Astrocyte of the cerebellum (primary cell): ENCODE results near the gene BOLL.
"Not testable (repeated sequence)": the region's sequence is repeated elsewhere in the genome, so short reads cannot be mapped to it uniquely, and the experiment has no call there.

Experiments used
- DNase-seq: peaks from one replicate; pipeline ENCODE4 v3.0.0-alpha.2; 2011; ENCODE audit warnings: low read depth
- H3K4me3 ChIP-seq: 2 replicates; pipeline ENCODE4 v1.5.1; 2011; ENCODE audit warnings: mild to moderate bottlenecking, low read depth, low read length, moderate library complexity
- in situ Hi-C: cut with HindIII; loops from 2 replicates; pipeline ENCODE4 v1.10.0; 2017; ENCODE audit warnings: low sequenced_read_pairs
- TF ChIP-seq, protein P1 (sequence below): IDR thresholded peaks from 2 replicates; pipeline ENCODE4 v1.5.1; 2012; ENCODE audit warnings: low read length, low read depth, moderate library complexity, mild to moderate bottlenecking; ENCODE audit errors: missing control alignments

BOLL gene

DNA sequence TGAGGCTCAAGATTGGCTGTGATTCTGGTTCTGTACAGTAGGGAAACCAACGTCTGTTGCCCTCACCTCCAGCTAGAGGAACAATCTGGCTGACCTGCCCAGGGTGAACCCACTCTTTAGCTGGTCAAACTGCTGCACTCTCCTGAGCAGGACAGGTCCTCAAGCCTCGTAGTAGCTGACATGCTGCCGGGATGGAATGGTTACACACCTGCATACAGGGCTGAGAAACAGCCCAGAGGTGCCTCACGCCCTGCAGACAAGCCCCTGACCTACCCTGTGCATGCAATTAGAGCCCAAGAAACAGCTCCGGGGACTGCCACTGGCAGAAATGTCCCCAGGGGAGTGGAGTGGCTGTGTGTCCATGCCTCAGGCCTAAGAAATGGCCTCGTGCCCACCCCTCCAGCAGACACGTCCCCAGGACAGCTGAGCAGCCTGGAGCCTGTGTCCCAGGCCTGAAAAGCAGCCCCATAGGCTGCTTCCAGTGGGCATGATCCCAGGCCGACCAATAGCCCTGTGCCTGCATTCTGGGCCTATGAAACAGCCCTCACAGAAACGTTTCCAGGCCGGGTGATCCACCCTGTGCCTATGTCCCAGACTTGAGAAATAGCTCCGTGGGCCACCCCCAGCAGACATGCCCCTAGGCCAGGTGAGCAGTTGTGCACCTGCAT, 25.4 kb downstream of the BOLL start:
- H3K4me3 ChIP-seq: no peak overlapping the region
- TF ChIP-seq, protein P1, sequence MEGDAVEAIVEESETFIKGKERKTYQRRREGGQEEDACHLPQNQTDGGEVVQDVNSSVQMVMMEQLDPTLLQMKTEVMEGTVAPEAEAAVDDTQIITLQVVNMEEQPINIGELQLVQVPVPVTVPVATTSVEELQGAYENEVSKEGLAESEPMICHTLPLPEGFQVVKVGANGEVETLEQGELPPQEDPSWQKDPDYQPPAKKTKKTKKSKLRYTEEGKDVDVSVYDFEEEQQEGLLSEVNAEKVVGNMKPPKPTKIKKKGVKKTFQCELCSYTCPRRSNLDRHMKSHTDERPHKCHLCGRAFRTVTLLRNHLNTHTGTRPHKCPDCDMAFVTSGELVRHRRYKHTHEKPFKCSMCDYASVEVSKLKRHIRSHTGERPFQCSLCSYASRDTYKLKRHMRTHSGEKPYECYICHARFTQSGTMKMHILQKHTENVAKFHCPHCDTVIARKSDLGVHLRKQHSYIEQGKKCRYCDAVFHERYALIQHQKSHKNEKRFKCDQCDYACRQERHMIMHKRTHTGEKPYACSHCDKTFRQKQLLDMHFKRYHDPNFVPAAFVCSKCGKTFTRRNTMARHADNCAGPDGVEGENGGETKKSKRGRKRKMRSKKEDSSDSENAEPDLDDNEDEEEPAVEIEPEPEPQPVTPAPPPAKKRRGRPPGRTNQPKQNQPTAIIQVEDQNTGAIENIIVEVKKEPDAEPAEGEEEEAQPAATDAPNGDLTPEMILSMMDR: no peak
- DNase-seq: no peak

DNA sequence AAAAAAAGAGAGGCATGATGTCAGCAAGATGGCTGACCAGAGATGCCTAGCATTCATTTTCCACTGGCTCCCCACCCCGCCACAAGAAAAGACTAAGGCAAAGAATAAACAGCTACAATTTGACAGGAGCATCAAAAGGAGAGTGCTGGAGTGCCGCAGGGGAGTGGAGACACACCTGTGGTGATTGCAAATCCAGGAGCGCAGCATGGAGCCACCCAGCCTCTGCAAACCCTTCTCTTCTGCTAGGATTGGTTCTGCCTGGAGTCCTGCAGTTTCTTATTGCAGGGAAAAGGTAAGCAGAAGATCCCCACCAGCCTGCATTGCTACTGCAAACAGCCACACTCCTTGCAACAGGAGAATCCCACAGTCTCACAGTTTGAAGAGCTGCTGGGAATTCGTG, 26.1 kb downstream of the BOLL start:
- TF ChIP-seq, protein P1: no peak
- H3K4me3 ChIP-seq: no peak overlapping the region
- DNase-seq: no peak
- in situ Hi-C loops: no loop called here

More for the DNA sequence above, 25.4 kb downstream of the BOLL start:
- in situ Hi-C loops: no loop called here

DNA sequence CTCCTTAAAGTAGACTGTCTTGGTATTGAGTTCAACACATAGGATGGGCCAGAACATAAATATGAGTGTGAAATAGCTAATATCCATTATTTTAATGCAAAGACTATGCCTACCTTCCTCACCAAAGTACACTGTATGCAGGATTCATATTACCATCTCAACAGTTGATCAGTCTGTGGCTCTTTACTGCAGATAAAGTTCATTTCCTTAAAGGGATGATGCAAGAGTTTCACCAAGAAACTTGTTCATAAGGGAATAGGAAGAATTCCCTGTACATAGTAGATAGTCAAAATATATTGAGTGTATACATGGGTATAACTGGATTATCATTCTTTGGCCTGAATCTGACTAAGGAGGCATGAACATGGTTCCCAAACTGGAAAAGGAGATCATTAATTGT, 44.9 kb downstream of the BOLL start:
- in situ Hi-C loops: no loop called here
- no peak for DNase-seq
- no peak overlapping the region for H3K4me3 ChIP-seq
- TF ChIP-seq, protein P1: no peak

DNA sequence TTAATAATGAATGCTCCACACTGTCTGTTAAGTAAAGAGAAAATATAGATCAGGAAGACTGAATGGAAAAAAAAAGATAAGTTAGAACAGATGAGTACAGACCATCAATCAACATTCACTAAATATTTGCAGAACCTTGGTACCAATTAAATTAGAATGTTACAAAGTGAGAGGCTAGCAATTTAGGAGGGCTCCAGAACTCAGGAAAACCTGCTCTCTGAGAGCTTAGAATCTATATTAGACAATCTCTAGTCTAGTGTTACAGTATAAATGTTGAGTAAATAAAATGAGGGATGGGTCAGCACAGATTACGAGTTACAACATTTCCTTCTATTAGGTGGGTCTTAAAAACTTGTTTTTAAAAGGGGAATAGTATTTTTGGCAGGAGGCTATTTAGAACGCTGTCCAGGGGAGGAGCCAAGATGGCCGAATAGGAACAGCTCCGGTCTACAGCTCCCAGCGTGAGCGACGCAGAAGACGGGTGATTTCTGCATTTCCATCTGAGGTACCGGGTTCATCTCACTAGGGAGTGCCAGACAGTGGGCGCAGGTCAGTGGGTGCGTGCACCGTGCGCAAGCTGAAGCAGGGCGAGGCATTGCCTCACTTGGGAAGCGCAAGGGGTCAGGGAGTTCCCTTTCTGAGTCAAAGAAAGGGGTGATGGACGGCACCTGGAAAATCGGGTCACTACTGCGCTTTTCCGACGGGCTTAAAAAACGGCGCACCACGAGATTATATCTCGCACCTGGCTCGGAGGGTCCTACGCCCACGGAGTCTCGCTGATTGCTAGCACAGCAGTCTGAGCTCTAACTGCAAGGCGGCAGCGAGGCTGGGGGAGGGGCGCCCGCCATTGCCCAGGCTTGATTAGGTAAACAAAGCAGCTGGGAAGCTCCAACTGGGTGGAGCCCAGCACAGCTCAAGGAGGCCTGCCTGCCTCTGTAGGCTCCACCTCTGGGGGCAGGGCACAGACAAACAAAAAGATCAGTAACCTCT, 56.3 kb downstream of the BOLL start:
- DNase-seq, in situ Hi-C loops, H3K4me3 ChIP-seq: not testable (repeated sequence)

DNA sequence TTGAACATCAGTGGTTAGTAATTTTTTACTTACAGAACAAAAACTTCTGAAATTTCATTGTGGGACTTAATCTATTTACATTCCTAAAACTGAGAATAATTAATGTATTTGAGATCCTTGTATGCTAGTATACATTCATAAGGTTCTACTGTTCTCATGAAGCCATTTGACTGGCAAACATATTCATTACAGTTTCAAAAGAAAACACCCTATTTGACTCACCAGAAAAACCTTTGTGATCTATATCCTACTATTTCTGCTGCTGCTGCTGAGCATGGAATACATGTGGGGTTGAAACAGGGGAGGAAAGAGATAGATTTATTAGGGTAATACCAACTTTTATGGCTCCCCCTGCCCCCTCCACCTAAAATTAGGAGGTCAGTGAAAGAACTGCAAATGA, 58.1 kb downstream of the BOLL start:
- TF ChIP-seq, protein P1: no peak
- in situ Hi-C loops: no loop called here

DNA sequence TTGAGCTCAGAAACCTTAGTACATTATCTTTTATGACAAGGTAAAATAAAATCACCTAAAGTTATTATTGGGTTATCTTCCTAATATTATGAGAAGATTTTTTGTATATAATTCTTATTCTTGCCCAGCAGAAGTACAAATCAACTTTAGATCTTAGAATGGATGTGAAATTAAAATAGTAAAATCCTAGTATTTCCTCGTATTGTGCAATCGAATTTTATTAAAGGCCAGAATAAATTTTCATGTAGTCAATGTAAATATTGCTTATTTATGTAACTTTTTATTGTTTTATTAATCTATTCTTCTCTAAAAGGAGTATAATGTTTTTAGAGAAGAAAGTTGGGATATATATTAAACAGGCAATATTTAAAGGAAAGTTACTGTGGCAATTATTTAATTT, 67.3 kb downstream of the BOLL start:
- no peak for DNase-seq
- in situ Hi-C loops: no loop called here
- TF ChIP-seq, protein P1: no peak
- no peak overlapping the region for H3K4me3 ChIP-seq

More for the DNA sequence above, 58.1 kb downstream of the BOLL start:
- H3K4me3 ChIP-seq: no peak overlapping the region
- no peak for DNase-seq

DNA sequence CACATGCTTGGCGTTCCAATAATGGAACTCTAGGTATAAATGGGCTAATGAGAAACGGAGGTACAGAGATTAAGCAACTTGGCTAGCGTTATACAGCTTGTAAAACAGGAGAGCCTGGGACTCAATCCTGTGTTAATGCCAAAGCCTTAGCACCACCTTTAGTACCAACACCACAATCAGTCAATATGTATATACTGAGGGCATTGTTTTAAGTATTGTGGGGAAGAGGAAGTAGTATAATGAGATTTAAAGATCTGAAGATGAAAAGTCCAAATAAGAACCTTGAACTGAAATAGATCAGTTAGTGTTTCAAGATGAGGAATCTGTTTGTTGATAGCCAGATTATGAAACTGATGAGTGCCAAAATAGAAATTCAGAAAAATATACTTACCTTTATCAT, 71.8 kb downstream of the BOLL start:
- TF ChIP-seq, protein P1: no peak

More for the DNA sequence above, 71.8 kb downstream of the BOLL start:
- in situ Hi-C loops: no loop called here
- DNase-seq: no peak
- H3K4me3 ChIP-seq: no peak overlapping the region
